Measurements from ENCODE around the gene CCDC9B.
A peak's percentile ranks its signal among the peaks of the same experiment; 100 is the strongest.

CCDC9B gene

GRCh38 chr15:40368719-40369473 is 28.2 kb upstream of the CCDC9B start:
- no peaks in the 10 kb centered on the region for H3K27me3 Mint-ChIP-seq
- H3K9me3 Mint-ChIP-seq, result no peaks in the 10 kb centered on the region
- no peak overlapping the region for H3K27ac Mint-ChIP-seq
- DNase-seq, result no peak
- H3K36me3 Mint-ChIP-seq (ENCODE audit: low read depth), result no peaks in the 10 kb centered on the region
- peaks cover 25% of the 10 kb centered on the region for H3K4me1 Mint-ChIP-seq (ENCODE audit: low read depth)
- H3K4me3 Mint-ChIP-seq, result no peak overlapping the region

- Mint-ChIP-seq H3K27me3 (no peaks in the 10 kb centered on the region), H3K4me1 (ENCODE audit: low read depth) (peaks cover 25% of the 10 kb centered on the region), H3K27ac (peak overlapping the region; percentile 79)
Measured at GRCh38 chr15:40367686-40368611, 27.2 kb upstream of the CCDC9B start.

GRCh38 chr15:40367371-40367685 is 26.6 kb upstream of the CCDC9B start:
- no peak for DNase-seq
- H3K4me1 Mint-ChIP-seq (ENCODE audit: low read depth), result peaks cover 25% of the 10 kb centered on the region

More at GRCh38 chr15:40367686-40368611, 27.2 kb upstream of the CCDC9B start:
- no peaks in the 10 kb centered on the region for H3K36me3 Mint-ChIP-seq (ENCODE audit: low read depth)
- no peaks in the 10 kb centered on the region for H3K9me3 Mint-ChIP-seq
- H3K4me3 Mint-ChIP-seq, result peak overlapping the region; percentile 78
- DNase-seq, result peak; percentile 89

GRCh38 chr15:40366457-40367370 is 26.0 kb upstream of the CCDC9B start:
- no peaks in the 10 kb centered on the region for H3K9me3 Mint-ChIP-seq
- no peak for DNase-seq
- peaks cover 25% of the 10 kb centered on the region for H3K4me1 Mint-ChIP-seq (ENCODE audit: low read depth)
- peak overlapping the region; percentile 78 for H3K4me3 Mint-ChIP-seq
- peak overlapping the region; percentile 79 for H3K27ac Mint-ChIP-seq
- no peaks in the 10 kb centered on the region for H3K27me3 Mint-ChIP-seq
- no peaks in the 10 kb centered on the region for H3K36me3 Mint-ChIP-seq (ENCODE audit: low read depth)

More at GRCh38 chr15:40367371-40367685, 26.6 kb upstream of the CCDC9B start:
- Mint-ChIP-seq H3K4me3 (peak overlapping the region; percentile 78), H3K27me3 (no peaks in the 10 kb centered on the region), H3K36me3 (ENCODE audit: low read depth) (no peaks in the 10 kb centered on the region), H3K9me3 (no peaks in the 10 kb centered on the region), H3K27ac (peak overlapping the region; percentile 79)

GRCh38 chr15:40365624-40366456 is 25.1 kb upstream of the CCDC9B start:
- H3K27ac Mint-ChIP-seq, result no peak overlapping the region
- H3K4me1 Mint-ChIP-seq (ENCODE audit: low read depth), result peaks cover 25% of the 10 kb centered on the region
- no peaks in the 10 kb centered on the region for H3K27me3 Mint-ChIP-seq
- H3K36me3 Mint-ChIP-seq (ENCODE audit: low read depth), result no peaks in the 10 kb centered on the region
- no peaks in the 10 kb centered on the region for H3K9me3 Mint-ChIP-seq
- H3K4me3 Mint-ChIP-seq, result no peak overlapping the region
- DNase-seq, result no peak

- no peak overlapping the region for H3K4me3 Mint-ChIP-seq
- H3K36me3 Mint-ChIP-seq (ENCODE audit: low read depth), result no peaks in the 10 kb centered on the region
- no peak for DNase-seq
- no peaks in the 10 kb centered on the region for H3K27me3 Mint-ChIP-seq
- H3K9me3 Mint-ChIP-seq, result no peaks in the 10 kb centered on the region
- peaks cover 25% of the 10 kb centered on the region for H3K4me1 Mint-ChIP-seq (ENCODE audit: low read depth)
- no peak overlapping the region for H3K27ac Mint-ChIP-seq
Measured at GRCh38 chr15:40365016-40365415, 24.3 kb upstream of the CCDC9B start.

- Mint-ChIP-seq H3K36me3 (ENCODE audit: low read depth) (no peaks in the 10 kb centered on the region), H3K27ac (no peak overlapping the region), H3K4me1 (ENCODE audit: low read depth) (peaks cover 25% of the 10 kb centered on the region), H3K9me3 (no peaks in the 10 kb centered on the region), H3K27me3 (no peaks in the 10 kb centered on the region), H3K4me3 (no peak overlapping the region)
- DNase-seq, result no peak
Measured at GRCh38 chr15:40364251-40364650, 23.5 kb upstream of the CCDC9B start.

- no peak for DNase-seq
- no peak overlapping the region for H3K27ac Mint-ChIP-seq
- H3K27me3 Mint-ChIP-seq, result no peaks in the 10 kb centered on the region
- no peaks in the 10 kb centered on the region for H3K36me3 Mint-ChIP-seq (ENCODE audit: low read depth)
- H3K4me3 Mint-ChIP-seq, result no peak overlapping the region
- H3K4me1 Mint-ChIP-seq (ENCODE audit: low read depth), result peaks cover 27% of the 10 kb centered on the region
- no peaks in the 10 kb centered on the region for H3K9me3 Mint-ChIP-seq
Measured at GRCh38 chr15:40363611-40364010, 22.9 kb upstream of the CCDC9B start.

GRCh38 chr15:40361640-40362039 is 20.9 kb upstream of the CCDC9B start:
- Mint-ChIP-seq H3K27me3 (no peaks in the 10 kb centered on the region), H3K4me3 (no peak overlapping the region), H3K36me3 (ENCODE audit: low read depth) (no peaks in the 10 kb centered on the region), H3K4me1 (ENCODE audit: low read depth) (peaks cover 22% of the 10 kb centered on the region), H3K9me3 (no peaks in the 10 kb centered on the region), H3K27ac (no peak overlapping the region)
- DNase-seq, result no peak

GRCh38 chr15:40360015-40360414 is 19.3 kb upstream of the CCDC9B start:
- no peak for DNase-seq
- Mint-ChIP-seq H3K36me3 (ENCODE audit: low read depth) (no peaks in the 10 kb centered on the region), H3K27ac (no peak overlapping the region), H3K4me3 (no peak overlapping the region), H3K27me3 (no peaks in the 10 kb centered on the region), H3K4me1 (ENCODE audit: low read depth) (peaks cover 12% of the 10 kb centered on the region), H3K9me3 (no peaks in the 10 kb centered on the region)

- Mint-ChIP-seq H3K4me3 (peak overlapping the region; percentile 74), H3K36me3 (ENCODE audit: low read depth) (no peaks in the 10 kb centered on the region), H3K27ac (peak overlapping the region; percentile 53), H3K4me1 (ENCODE audit: low read depth) (peaks cover 12% of the 10 kb centered on the region), H3K9me3 (no peaks in the 10 kb centered on the region), H3K27me3 (no peaks in the 10 kb centered on the region)
- DNase-seq, result no peak
Measured at GRCh38 chr15:40358471-40359353, 18.0 kb upstream of the CCDC9B start.

- peaks cover 12% of the 10 kb centered on the region for H3K4me1 Mint-ChIP-seq (ENCODE audit: low read depth)
- H3K9me3 Mint-ChIP-seq, result no peaks in the 10 kb centered on the region
- H3K27ac Mint-ChIP-seq, result peak within 1 kb of the TSS; percentile 53
- H3K4me3 Mint-ChIP-seq, result peak within 1 kb of the TSS; percentile 78
- no peaks in the 10 kb centered on the region for H3K36me3 Mint-ChIP-seq (ENCODE audit: low read depth)
- peak; percentile 91 for DNase-seq
- H3K27me3 Mint-ChIP-seq, result no peaks in the 10 kb centered on the region
Measured at GRCh38 chr15:40357723-40358470, 17.2 kb upstream of the CCDC9B start, which contains the start of gene DISP2. TSS of gene DISP2 (plus strand) at chr15:40358219. CDS start at chr15:40358322, 103 bp downstream.

All from activated T-cell treated with anti-CD3 and anti-CD28 coated beads, Interleukin-2, amount 50 U/mL, for 24 hours (primary cell).